GM23338 (cell line): ENCODE data around the gene PQBP1. TPM values are rescaled to one million over a fixed set of nuclear protein-coding genes. Genes with fewer than 3 reads are reported as not detected.

Experiments used
- ATAC-seq: fragments of 200-7000 bp; cut with Tn5 transposase; 3 replicates; pipeline ENCODE4 v1.9.1; 2020
- DNase-seq: peaks from one replicate; pipeline ENCODE4 v3.0.0-alpha.2; 2015; ENCODE audit warnings: low spot score
- H2AFZ ChIP-seq: fragments of 200-600 bp; sonication (generic); 2 replicates; pipeline ENCODE4 v1.8.0; 2016; ENCODE audit warnings: antibody characterized with exemption, mild to moderate bottlenecking, moderate library complexity
- H3F3A ChIP-seq: fragments of 200-600 bp; sonication (generic); replicated peaks from 2 replicates; pipeline ENCODE4 v1.8.0; 2017; ENCODE audit warnings: antibody characterized with exemption, mixed run types, low read depth
- H3K27ac ChIP-seq: fragments of 200-600 bp; sonication (generic); 2 replicates; pipeline ENCODE4 v1.6.1; 2016; ENCODE audit warnings: low read depth
- H3K27me3 ChIP-seq: fragments of 200-600 bp; sonication (generic); 2 replicates; pipeline ENCODE4 v1.8.0; 2016; ENCODE audit warnings: mild to moderate bottlenecking, mixed run types, moderate library complexity; ENCODE audit not compliant: insufficient read depth
- H3K36me3 ChIP-seq: fragments of 200-600 bp; sonication (generic); 2 replicates; pipeline ENCODE4 v1.8.0; 2016; ENCODE audit warnings: mild to moderate bottlenecking; ENCODE audit not compliant: insufficient read depth
- H3K4me1 ChIP-seq: fragments of 200-600 bp; sonication (generic); 2 replicates; pipeline ENCODE4 v1.8.0; 2016; ENCODE audit warnings: mild to moderate bottlenecking, moderate library complexity; ENCODE audit not compliant: insufficient read depth
- H3K4me2 ChIP-seq: fragments of 200-600 bp; sonication (generic); 2 replicates; pipeline ENCODE4 v1.7.1; 2017; ENCODE audit warnings: mixed run types
- H3K4me3 ChIP-seq: fragments of 200-600 bp; sonication (generic); 2 replicates; pipeline ENCODE4 v1.6.1; 2016; ENCODE audit warnings: mixed run types
- H3K79me2 ChIP-seq: fragments of 200-600 bp; sonication (generic); replicated peaks from 2 replicates; pipeline ENCODE4 v1.8.0; 2017; ENCODE audit warnings: mild to moderate bottlenecking; ENCODE audit not compliant: insufficient read depth
- H3K9me2 ChIP-seq: fragments of 200-600 bp; sonication (generic); 2 replicates; pipeline ENCODE4 v1.8.0; 2017; ENCODE audit not compliant: insufficient read depth
- H4K20me1 ChIP-seq: fragments of 200-600 bp; sonication (generic); replicated peaks from 2 replicates; pipeline ENCODE4 v1.8.0; 2017; ENCODE audit warnings: mild to moderate bottlenecking; ENCODE audit not compliant: insufficient read depth
- H3K27ac Mint-ChIP-seq: 2 replicates; pipeline ENCODE4 v1.8.0; 2020; ENCODE audit warnings: inconsistent platforms, mild to moderate bottlenecking, moderate library complexity, mixed read lengths
- H3K27me3 Mint-ChIP-seq: 3 replicates; pipeline ENCODE4 v1.8.0; 2022; ENCODE audit warnings: low read depth, mild to moderate bottlenecking, moderate library complexity, mixed read lengths, inconsistent platforms; ENCODE audit not compliant: insufficient read depth, poor library complexity
- H3K36me3 Mint-ChIP-seq: 3 replicates; pipeline ENCODE4 v1.8.0; 2021; ENCODE audit warnings: low read depth, mild to moderate bottlenecking, inconsistent platforms, moderate library complexity, mixed read lengths
- H3K4me1 Mint-ChIP-seq: 3 replicates; pipeline ENCODE4 v1.8.0; 2020; ENCODE audit warnings: mild to moderate bottlenecking, inconsistent platforms, mixed read lengths
- H3K4me3 Mint-ChIP-seq: 3 replicates; pipeline ENCODE4 v1.8.0; 2021; ENCODE audit warnings: moderate library complexity, mild to moderate bottlenecking, inconsistent platforms, mixed read lengths
- H3K9me3 Mint-ChIP-seq: 3 replicates; pipeline ENCODE4 v1.8.0; 2020; ENCODE audit warnings: moderate library complexity, mild to moderate bottlenecking, inconsistent platforms, mixed read lengths
- CREB1 ChIP-seq: fragments of 250-450 bp; sonication (Bioruptor Pico); IDR thresholded peaks from 2 replicates; pipeline ENCODE4 v1.5.0; 2020; ENCODE audit warnings: low read depth, mild to moderate bottlenecking, moderate library complexity
- CTCF ChIP-seq, 2 experiments: fragments of 200-600 bp in 1 of 2; sonication (generic) in 1 of 2; conservative IDR thresholded peaks; 2 replicates each; pipeline versions ENCODE4 v1.5.1 to v1.6.1; 2016 to 2017; ENCODE audit warnings: antibody characterized with exemption in 2 of 2, low read depth in 2 of 2, mild to moderate bottlenecking in 2 of 2, moderate library complexity in 1 of 2
- ETS1 ChIP-seq: IDR thresholded peaks from 2 replicates; pipeline ENCODE4 v1.6.1; 2016; ENCODE audit warnings: antibody characterized with exemption
- EZH2 ChIP-seq: fragments of 200-600 bp; sonication (generic); IDR thresholded peaks from one replicate; pipeline ENCODE4 v1.8.0; 2017; ENCODE audit warnings: antibody characterized with exemption, mild to moderate bottlenecking, low read depth; ENCODE audit not compliant: unreplicated experiment
- EZH2phosphoT487 ChIP-seq: fragments of 200-600 bp; sonication (generic); IDR thresholded peaks from one replicate; pipeline ENCODE4 v1.8.1; 2018; ENCODE audit warnings: antibody characterized with exemption; ENCODE audit not compliant: unreplicated experiment
- JUNB ChIP-seq: IDR thresholded peaks from one replicate; pipeline ENCODE4 v1.6.1; 2016; ENCODE audit warnings: antibody characterized with exemption; ENCODE audit not compliant: unreplicated experiment
- NANOG ChIP-seq: IDR thresholded peaks from 2 replicates; pipeline ENCODE4 v1.6.1; 2016; ENCODE audit warnings: antibody characterized with exemption, borderline replicate concordance
- POLR2AphosphoS5 ChIP-seq: IDR thresholded peaks from 2 replicates; pipeline ENCODE4 v1.6.1; 2016; ENCODE audit warnings: antibody characterized with exemption, low read depth
- REST ChIP-seq: IDR thresholded peaks from one replicate; pipeline ENCODE4 v1.6.1; 2018; ENCODE audit warnings: antibody characterized with exemption; ENCODE audit not compliant: unreplicated experiment
- ZNF114 ChIP-seq: fragments of 250-450 bp; sonication (Bioruptor Pico); IDR thresholded peaks from 2 replicates; pipeline ENCODE4 v1.5.0; 2020; ENCODE audit warnings: mild to moderate bottlenecking, moderate library complexity
- ZNF331 ChIP-seq: fragments of 250-450 bp; sonication (Bioruptor Pico); IDR thresholded peaks from 2 replicates; pipeline ENCODE4 v1.5.0; 2020; ENCODE audit warnings: low read depth, mild to moderate bottlenecking, moderate library complexity
- polyA plus RNA-seq: library from polyadenylated mRNA; unstranded; fragments of >200 nt; fragmentation: Nextera tagmentation; extraction: Ambion mirVana; gene quantifications from 2 replicates; pipeline ENCODE4 v1.2.1, GENCODE V29; 2016
- total RNA-seq: library from RNA; depleted of rRNA; stranded (reverse); fragments of >200 nt; shearing (Covaris generic); gene quantifications from 2 replicates; pipeline ENCODE4 v1.2.3, GENCODE V29; 2014

Gene PQBP1
- total and polyA plus RNA-seq, 2 experiments from 2014 or later = 63.4 to 130 TPM

GRCh38 chrX:48908600-48908999 lies 10.9 kb downstream of the PQBP1 start:
- peaks cover 18% of the 10 kb centered on the region for H3K4me1 Mint-ChIP-seq
- Histone ChIP-seq H3K27ac (no peak overlapping the region), H3K79me2 (peaks cover 10% of the 10 kb centered on the region), H3K36me3 (peaks cover 7% of the 10 kb centered on the region; the same call in 1 of the 2 replicates), H3K9me2 (no peaks in the 10 kb centered on the region), H3F3A (peaks cover 13% of the 10 kb centered on the region), H3K4me1 (no peaks in the 10 kb centered on the region; the same call in 1 of the 2 replicates), H3K4me2 (no peak overlapping the region), H3K4me3 (no peak overlapping the region), H3K27me3 (no peaks in the 10 kb centered on the region), H4K20me1 (no peaks in the 10 kb centered on the region; the same call in 1 of the 2 replicates), H2AFZ (no peak overlapping the region)
- no peak for TF ChIP-seq REST
- no peak for TF ChIP-seq CTCF (conservative IDR thresholded peaks at IDR 0.05; ENCODE audit: low read depth in 2 of 2)
- TF ChIP-seq POLR2AphosphoS5 = no peak
- TF ChIP-seq EZH2 = no peak
- TF ChIP-seq CREB1 = no peak
- TF ChIP-seq JUNB = no peak
- no peak for TF ChIP-seq EZH2phosphoT487
- no peak for TF ChIP-seq ETS1
- TF ChIP-seq NANOG = no peak
- no peak for TF ChIP-seq ZNF331 (CRISPR knock-in tag)
- TF ChIP-seq ZNF114 (CRISPR knock-in tag) = no peak
- ATAC-seq (no peak), DNase-seq (no peak)
- peaks cover 4% of the 10 kb centered on the region; the same call in 2 of the 3 replicates for H3K9me3 Mint-ChIP-seq
- H3K27ac Mint-ChIP-seq = no peak overlapping the region
- H3K27me3 Mint-ChIP-seq = peaks cover 19% of the 10 kb centered on the region
- H3K36me3 Mint-ChIP-seq = peaks cover 27% of the 10 kb centered on the region
- H3K4me3 Mint-ChIP-seq = no peak overlapping the region
